AG04449 (cell line): ENCODE measurements around the gene MTM1.

ENCODE experiments used
- CTCF ChIA-PET: fragments of 350-600 bp; formaldehyde crosslinking; extraction: SDS; loops from one replicate; lab custom pipeline; 2021; ENCODE audit warnings: antibody characterized with exemption; lab: Yijun Ruan, JAX
- POLR2A ChIA-PET: fragments of 400-600, 350-600 bp; formaldehyde crosslinking; extraction: SDS; loops from one replicate; lab custom pipeline; 2020; ENCODE audit warnings: antibody characterized with exemption, inconsistent platforms; lab: Yijun Ruan, JAX
- DNase-seq: peaks from one replicate; pipeline ENCODE4 v3.0.0-alpha.2; 2010; ENCODE audit warnings: low read depth, low spot score
- H3K4me3 ChIP-seq: 2 replicates; pipeline ENCODE4 v1.5.1; 2011; ENCODE audit warnings: low read depth, mild to moderate bottlenecking, control low read depth, low read length
- TF ChIP-seq, protein P1 (sequence below): IDR thresholded peaks from one replicate; pipeline ENCODE4 v1.5.1; 2011; ENCODE audit warnings: mild to moderate bottlenecking, moderate library complexity, low read length, control low read depth, inconsistent platforms; ENCODE audit not compliant: insufficient read depth; ENCODE audit errors: missing control alignments

MTM1 gene

DNA sequence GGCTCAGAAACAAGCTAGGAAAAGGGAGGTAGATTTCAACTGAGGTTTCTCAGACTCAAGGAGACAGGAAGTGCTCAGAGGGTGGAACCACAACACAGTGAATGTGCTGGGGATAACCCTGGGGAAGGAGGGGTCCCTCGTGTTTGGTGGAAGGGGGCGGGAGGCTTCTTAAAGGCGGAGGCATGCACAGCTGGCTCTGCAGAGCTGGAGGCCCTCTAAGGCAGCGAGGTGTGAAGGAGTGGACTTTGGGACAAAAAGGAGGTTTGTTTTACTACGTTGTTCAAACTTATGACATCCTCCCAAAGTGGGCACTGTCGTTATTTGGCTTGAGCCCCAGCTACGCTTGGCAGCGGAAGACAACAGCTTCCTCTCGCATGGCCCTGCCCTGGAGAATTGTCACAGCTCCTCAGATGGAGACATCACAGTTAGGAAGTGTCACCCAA is 21.7 kb upstream of the MTM1 start:
- POLR2A ChIA-PET: no interaction called here
- no peak overlapping the region for H3K4me3 ChIP-seq
- CTCF ChIA-PET: no interaction called here
- DNase-seq: no peak
- TF ChIP-seq, protein P1, sequence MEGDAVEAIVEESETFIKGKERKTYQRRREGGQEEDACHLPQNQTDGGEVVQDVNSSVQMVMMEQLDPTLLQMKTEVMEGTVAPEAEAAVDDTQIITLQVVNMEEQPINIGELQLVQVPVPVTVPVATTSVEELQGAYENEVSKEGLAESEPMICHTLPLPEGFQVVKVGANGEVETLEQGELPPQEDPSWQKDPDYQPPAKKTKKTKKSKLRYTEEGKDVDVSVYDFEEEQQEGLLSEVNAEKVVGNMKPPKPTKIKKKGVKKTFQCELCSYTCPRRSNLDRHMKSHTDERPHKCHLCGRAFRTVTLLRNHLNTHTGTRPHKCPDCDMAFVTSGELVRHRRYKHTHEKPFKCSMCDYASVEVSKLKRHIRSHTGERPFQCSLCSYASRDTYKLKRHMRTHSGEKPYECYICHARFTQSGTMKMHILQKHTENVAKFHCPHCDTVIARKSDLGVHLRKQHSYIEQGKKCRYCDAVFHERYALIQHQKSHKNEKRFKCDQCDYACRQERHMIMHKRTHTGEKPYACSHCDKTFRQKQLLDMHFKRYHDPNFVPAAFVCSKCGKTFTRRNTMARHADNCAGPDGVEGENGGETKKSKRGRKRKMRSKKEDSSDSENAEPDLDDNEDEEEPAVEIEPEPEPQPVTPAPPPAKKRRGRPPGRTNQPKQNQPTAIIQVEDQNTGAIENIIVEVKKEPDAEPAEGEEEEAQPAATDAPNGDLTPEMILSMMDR: no peak

DNA sequence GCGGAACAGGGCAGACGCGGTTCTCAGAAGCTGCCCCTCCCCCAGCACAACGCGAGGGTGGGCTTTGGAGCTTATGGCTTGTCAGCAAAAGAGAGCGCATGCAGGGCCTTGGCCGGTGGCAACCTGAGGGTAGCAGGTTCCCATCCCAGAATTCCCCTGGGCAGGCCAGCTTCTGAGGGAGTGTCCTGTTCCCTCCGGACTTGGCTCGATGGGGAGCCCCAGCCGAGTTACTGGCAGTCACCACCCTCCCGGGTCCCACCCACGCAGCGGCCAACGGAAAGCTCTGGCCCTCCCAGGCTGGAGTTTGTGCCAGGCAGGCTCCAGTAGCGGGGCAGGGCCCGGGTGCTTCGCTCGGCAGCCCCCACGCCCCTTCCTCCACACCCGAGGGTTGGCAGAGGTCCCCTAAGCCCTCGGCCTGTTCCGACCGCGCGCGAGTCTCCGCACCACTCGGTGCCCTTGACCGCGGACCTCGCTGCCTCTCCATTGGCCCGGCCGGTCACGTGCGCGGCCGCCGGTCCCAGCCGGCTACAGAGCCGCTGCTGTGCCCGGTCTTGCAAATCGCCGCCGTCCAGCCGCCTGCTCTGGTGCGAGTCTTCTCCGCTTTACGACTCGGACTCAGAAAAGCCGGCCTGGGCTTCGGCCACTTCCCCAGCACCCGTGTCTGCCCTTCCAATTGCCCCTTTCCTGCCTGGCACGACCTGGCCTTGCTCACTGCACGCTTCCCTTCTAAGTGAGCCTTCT is 20.9 kb upstream of the MTM1 start:
- peak overlapping the region; percentile 41 for H3K4me3 ChIP-seq
- TF ChIP-seq, protein P1: no peak
- CTCF ChIA-PET: no interaction called here
- POLR2A ChIA-PET: no interaction called here
- no peak for DNase-seq

DNA sequence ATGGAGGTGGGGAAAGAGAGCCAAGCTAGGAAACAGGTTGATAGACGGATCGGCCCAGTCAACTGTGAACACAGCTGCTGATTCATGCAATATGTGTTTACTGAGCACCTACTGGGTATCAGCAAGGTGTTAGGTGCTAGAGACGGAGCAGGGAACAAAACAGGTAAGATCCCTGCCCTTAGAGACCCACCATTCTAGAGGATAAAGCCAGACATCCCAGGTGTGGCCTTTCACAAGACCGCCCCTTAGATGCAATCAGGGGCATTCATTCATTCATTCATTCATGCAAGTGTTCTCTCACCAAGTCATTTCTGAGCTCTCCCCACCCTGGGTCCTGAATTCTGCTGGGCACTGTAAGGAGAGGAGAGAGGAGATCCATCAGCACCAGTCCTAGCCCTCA is 20.2 kb upstream of the MTM1 start:
- POLR2A ChIA-PET: no interaction called here
- DNase-seq: no peak

DNA sequence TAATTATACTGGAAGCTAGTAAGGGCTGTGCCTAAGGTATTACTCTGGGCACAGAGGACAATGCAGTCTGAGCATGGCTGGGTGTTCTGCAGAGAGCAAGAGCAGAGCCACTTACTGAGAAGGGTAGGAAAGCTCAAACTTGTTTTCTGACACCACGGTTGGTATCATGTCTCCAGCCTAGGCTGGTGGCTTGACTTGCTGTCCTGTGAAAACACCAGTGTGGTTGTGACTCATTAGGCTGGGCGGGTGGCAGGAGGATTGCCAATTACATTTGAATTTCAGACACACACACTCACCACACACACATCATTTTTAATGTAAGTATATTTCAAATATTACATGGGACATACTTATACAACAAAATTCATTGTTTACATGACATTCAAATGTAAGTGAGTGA is 19.7 kb upstream of the MTM1 start:
- no peak overlapping the region for H3K4me3 ChIP-seq
- ChIA-PET POLR2A (no interaction called here), CTCF (no interaction called here)
- DNase-seq: no peak
- TF ChIP-seq, protein P1: no peak

More for the DNA sequence above, 20.2 kb upstream of the MTM1 start:
- CTCF ChIA-PET: no interaction called here
- TF ChIP-seq, protein P1: no peak
- H3K4me3 ChIP-seq: no peak overlapping the region

DNA sequence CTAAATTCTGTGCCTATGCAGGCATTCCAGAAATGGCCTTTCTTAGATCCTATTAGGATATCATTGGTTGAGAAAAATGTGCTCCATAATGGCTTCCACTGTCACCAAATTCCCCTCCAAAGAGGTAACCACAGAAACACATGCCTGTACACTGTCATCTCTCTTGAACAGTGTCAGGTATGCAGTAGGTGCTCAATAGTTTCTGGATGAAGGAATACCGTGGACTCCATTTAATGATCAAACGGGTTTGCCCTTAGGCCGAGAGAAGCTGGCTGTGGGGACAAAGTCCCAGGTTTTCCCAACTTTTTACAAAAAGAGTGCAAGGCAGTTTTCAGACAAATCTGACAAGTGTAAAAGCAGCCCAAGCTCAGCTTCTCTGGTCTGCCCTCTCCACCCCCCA is 16.5 kb upstream of the MTM1 start:
- no peak overlapping the region for H3K4me3 ChIP-seq
- ChIA-PET POLR2A (no interaction called here), CTCF (no interaction called here)
- TF ChIP-seq, protein P1: no peak
- DNase-seq: no peak

DNA sequence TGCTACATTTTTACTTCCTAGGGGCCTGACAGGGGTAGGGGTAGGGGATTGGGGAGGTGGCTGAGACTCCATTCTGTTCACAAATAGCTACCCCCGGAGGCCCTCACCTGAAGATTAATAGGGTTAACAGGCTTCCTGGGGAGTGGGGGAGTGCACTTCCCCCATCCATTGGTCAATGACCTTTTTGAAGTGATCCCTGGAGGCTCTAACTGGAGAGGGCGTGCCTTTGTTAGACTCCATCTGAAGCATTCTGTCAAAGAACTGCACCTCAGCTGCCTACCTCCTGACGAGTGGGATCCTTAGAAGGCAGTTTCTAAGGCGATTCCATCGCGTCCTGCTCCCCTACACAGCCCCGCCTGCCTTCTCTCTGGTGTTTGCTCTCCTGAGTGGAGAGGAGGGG is 10.0 kb upstream of the MTM1 start:
- no peak for DNase-seq
- TF ChIP-seq, protein P1: no peak
- ChIA-PET POLR2A (no interaction called here), CTCF (interaction anchor here (0.9 kb wide), 1 partner anchor 29 kb away, joined by 3 read pairs; no protein-coding TSS in a partner anchor)
- no peak overlapping the region for H3K4me3 ChIP-seq
